ENCODE measurements around the gene RPL10. TPM values are rescaled to one million over a fixed set of nuclear protein-coding genes. Genes with fewer than 3 reads are reported as not detected.

Gene RPL10
- total RNA-seq, 4 donors from 2014 or later, result 2,607 to 8,937 (median 4,770) TPM

GRCh38 chrX:154436983-154437752, 39.0 kb downstream of the RPL10 start, which contains the start of gene GDI1:
Gene GDI1 (plus strand): TSS chrX:154437154. CDS start chrX:154437255, 101 bp downstream.
- H3K4me3 ChIP-seq, result peak within 1 kb of the TSS; percentile 60 to 80 (median 71)
- H3K4me1 ChIP-seq, result peaks cover 6 to 30% (median 7%) of the 10 kb centered on the region in 3 donors
- DNase-seq, result no peak
- H3K27me3 ChIP-seq, result no peaks in the 10 kb centered on the region
- TF ChIP-seq POLR2A (IDR thresholded peaks at IDR 0.05) (peak in 2 of 4 donors; percentile 35 to 70), CTCF (IDR thresholded peaks at IDR 0.05) (no peak)
- intact Hi-C loops (cut with DNase I), result no loop called here
- WGBS, 2 donors, result 0 to 71% methylated on average over 6 to 20 of the region's 93 CpGs
- H3K9me3 ChIP-seq, result no peaks in the 10 kb centered on the region
- H3K36me3 ChIP-seq, result peaks cover 8 to 74% (median 8%) of the 10 kb centered on the region in 3 donors
- H3K27ac ChIP-seq, result peak within 1 kb of the TSS; percentile 80 to 96 (median 91)

GRCh38 chrX:154437971-154438893, 40.1 kb downstream of the RPL10 start:
- H3K4me1 ChIP-seq, result peaks cover 7 to 40% (median 7%) of the 10 kb centered on the region in 3 donors
- H3K27me3 ChIP-seq, result no peaks in the 10 kb centered on the region
- H3K36me3 ChIP-seq, result peaks cover 5 to 72% (median 8%) of the 10 kb centered on the region in 3 donors
- no peaks in the 10 kb centered on the region for H3K9me3 ChIP-seq
- no peak for DNase-seq
- WGBS, 2 donors, result 34 to 59% methylated on average over 10 to 22 of the region's 28 CpGs
- peak overlapping the region; percentile 60 to 80 (median 71) for H3K4me3 ChIP-seq
- intact Hi-C loops (cut with DNase I), result no loop called here
- TF ChIP-seq CTCF (IDR thresholded peaks at IDR 0.05), result no peak
- TF ChIP-seq POLR2A (IDR thresholded peaks at IDR 0.05), result no peak
- H3K27ac ChIP-seq, result peak overlapping the region in 3 of 4 donors; percentile 80 to 96 (median 94)

GRCh38 chrX:154439841-154440240, 41.7 kb downstream of the RPL10 start:
- intact Hi-C loops (cut with DNase I), result no loop called here
- peaks cover 5 to 56% (median 8%) of the 10 kb centered on the region in 3 donors for H3K36me3 ChIP-seq

GRCh38 chrX:154440623-154441357, 42.6 kb downstream of the RPL10 start:
- peaks cover 7 to 60% (median 18%) of the 10 kb centered on the region in 3 donors for H3K4me1 ChIP-seq
- no peak for TF ChIP-seq POLR2A (IDR thresholded peaks at IDR 0.05)
- no peak for TF ChIP-seq CTCF (IDR thresholded peaks at IDR 0.05)

More at GRCh38 chrX:154439841-154440240, 41.7 kb downstream of the RPL10 start:
- no peaks in the 10 kb centered on the region for H3K9me3 ChIP-seq
- 86% methylated on average over 18 of the region's 18 CpGs; no CpG with 5 or more reads in 1 of the 2 donors for WGBS, 2 donors
- DNase-seq, result no peak
- TF ChIP-seq POLR2A (IDR thresholded peaks at IDR 0.05), result no peak
- TF ChIP-seq CTCF (IDR thresholded peaks at IDR 0.05), result no peak
- H3K27ac ChIP-seq, result no peak overlapping the region
- peaks cover 7 to 51% (median 14%) of the 10 kb centered on the region in 3 donors for H3K4me1 ChIP-seq
- H3K4me3 ChIP-seq, result no peak overlapping the region
- H3K27me3 ChIP-seq, result no peaks in the 10 kb centered on the region

More at GRCh38 chrX:154440623-154441357, 42.6 kb downstream of the RPL10 start:
- no peak overlapping the region for H3K4me3 ChIP-seq
- H3K27me3 ChIP-seq, result no peaks in the 10 kb centered on the region
- intact Hi-C loops (cut with DNase I), result no loop called here
- peaks cover 2 to 47% (median 5%) of the 10 kb centered on the region in 3 donors for H3K36me3 ChIP-seq
- no peak for DNase-seq
- no peaks in the 10 kb centered on the region for H3K9me3 ChIP-seq
- no CpG with 5 or more reads among the region's 17 CpGs for WGBS, 2 donors
- no peak overlapping the region for H3K27ac ChIP-seq
